GM12864 (cell line): ENCODE measurements around the gene PHF12.

Experiments used
- DNase-seq: peaks from one replicate; pipeline ENCODE4 v3.0.0-alpha.2; 2011; ENCODE audit warnings: low read depth
- H3K4me3 ChIP-seq: 2 replicates; pipeline ENCODE4 v1.5.1; 2011; ENCODE audit warnings: mild to moderate bottlenecking, low read depth, low read length, control low read depth
- CTCF ChIP-seq: IDR thresholded peaks from 2 replicates; pipeline ENCODE4 v1.5.1; 2011; ENCODE audit warnings: low read depth, mild to moderate bottlenecking, moderate library complexity, low read length, control low read depth, inconsistent platforms; ENCODE audit errors: missing control alignments

PHF12 gene

GRCh38 chr17:28911411-28912045 is 39.8 kb downstream of the PHF12 start:
- no peak overlapping the region for H3K4me3 ChIP-seq
- no peak for TF ChIP-seq CTCF
- DNase-seq, result no peak

DNA sequence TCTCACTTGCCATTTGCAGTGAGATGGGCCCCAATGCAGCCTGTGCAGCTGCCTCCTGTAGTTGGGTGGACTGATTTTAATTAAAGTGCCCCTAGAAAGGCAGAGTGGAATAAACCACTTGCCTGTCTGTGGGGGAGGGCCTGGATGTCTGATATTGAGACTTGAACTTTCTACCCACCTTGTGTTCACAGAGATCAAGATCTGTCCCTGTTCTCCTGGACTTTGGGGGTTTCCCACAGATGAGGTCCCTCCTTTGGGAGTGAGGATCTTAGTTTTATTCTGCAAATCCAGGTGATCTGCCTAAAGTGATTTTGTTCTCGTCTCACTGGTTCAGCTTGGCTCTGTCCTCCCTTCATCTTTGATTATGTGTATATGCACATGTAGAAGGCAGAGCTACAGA is 40.8 kb downstream of the PHF12 start:
- no peak overlapping the region for H3K4me3 ChIP-seq
- TF ChIP-seq CTCF, result no peak
- no peak for DNase-seq

GRCh38 chr17:28908640-28909167 is 42.6 kb downstream of the PHF12 start:
- no peak for DNase-seq
- TF ChIP-seq CTCF, result no peak
- no peak overlapping the region for H3K4me3 ChIP-seq

DNA sequence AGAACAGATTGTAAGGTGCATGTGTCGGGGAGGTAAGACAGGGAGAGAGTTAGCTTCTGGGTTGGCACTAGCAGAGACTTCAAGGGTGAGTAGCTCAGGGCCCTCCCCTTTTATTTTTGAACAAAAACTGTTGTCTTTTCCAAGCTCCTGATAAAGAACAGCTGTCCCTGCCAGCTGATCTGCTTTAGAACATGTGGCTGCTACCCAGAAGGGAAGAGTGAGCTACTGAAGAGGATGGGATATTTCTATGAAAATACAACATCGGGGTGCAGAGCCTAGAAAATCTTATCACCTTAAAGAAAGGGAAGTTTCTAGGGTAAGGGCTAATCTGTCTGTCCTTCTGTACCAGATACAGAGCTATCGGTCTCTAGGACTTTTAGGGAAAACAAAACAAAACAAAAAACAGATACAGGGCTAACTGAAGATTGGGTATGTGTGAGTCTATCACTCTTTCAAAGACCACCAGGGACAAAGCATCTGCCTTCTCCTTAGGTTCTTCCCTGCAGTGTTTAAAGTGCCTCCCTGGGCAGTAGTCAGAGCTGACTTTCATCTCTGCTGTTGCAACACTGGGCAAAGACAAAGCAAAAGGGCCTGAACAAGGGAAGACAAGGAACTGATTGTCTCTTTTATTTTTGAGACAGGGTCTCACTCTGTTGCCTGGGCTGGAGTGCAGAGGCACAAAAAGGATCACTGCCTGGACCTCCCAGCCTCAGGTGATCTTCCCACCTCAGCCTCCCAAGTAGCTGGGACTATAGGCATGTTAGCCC is 43.4 kb downstream of the PHF12 start:
- TF ChIP-seq CTCF, result no peak
- no peak overlapping the region for H3K4me3 ChIP-seq
- DNase-seq, result no peak

- H3K4me3 ChIP-seq, result no peak overlapping the region
- no peak for TF ChIP-seq CTCF
- no peak for DNase-seq
These were observed 44.4 kb downstream of the PHF12 start for GRCh38 chr17:28906706-28907438.

DNA sequence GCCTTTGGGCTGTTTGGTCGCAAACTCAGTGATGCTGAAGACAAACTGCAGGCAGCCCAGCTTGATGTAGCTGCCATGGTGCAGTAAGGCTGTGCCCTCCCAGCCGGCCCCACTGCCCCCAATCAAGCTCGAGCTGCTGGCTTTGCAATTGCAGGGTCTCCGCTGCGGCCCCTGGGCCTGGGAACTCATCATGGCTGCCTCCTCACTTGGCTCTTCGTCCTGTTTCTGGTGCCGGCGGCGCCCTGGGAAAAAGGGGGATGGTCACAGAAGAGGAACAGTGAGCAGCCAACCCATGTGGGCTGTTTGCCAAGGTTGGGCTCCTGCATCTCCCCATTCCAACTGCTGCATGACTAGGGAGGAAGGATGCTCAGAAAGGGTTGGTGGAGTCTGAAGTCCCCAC is 45.0 kb downstream of the PHF12 start:
- no peak overlapping the region for H3K4me3 ChIP-seq
- no peak for TF ChIP-seq CTCF
- DNase-seq, result no peak
